SJSA1 (cell line): ENCODE data around the gene TRIM15. TPM values are rescaled to one million over a fixed set of nuclear protein-coding genes. Genes with fewer than 3 reads are reported as not detected.
A peak's percentile ranks its signal among the peaks of the same experiment; 100 is the strongest.
"Not testable (repeated sequence)": the region's sequence is repeated elsewhere in the genome, so short reads cannot be mapped to it uniquely, and the experiment has no call there.

Source experiments
- DNase-seq, 2 experiments: peaks; one replicate each; pipeline ENCODE4 v3.0.0-alpha.2; 2015 to 2020; ENCODE audit warnings: low spot score in 2 of 2, low read depth in 1 of 2
- H3K27ac ChIP-seq: fragments of 250-450 bp; sonication (Bioruptor Pico); 2 replicates; pipeline ENCODE4 v1.5.1; 2020; ENCODE audit warnings: mild to moderate bottlenecking, moderate library complexity
- H3K27me3 ChIP-seq: fragments of 250-450 bp; sonication (Bioruptor Pico); replicated peaks from 2 replicates; pipeline ENCODE4 v1.5.1; 2020; ENCODE audit warnings: mild to moderate bottlenecking, moderate library complexity
- H3K36me3 ChIP-seq: fragments of 250-450 bp; sonication (Bioruptor Pico); 2 replicates; pipeline ENCODE4 v1.5.1; 2020; ENCODE audit warnings: mild to moderate bottlenecking
- H3K4me1 ChIP-seq: fragments of 250-450 bp; sonication (Bioruptor Pico); replicated peaks from 2 replicates; pipeline ENCODE4 v1.6.1; 2021; ENCODE audit warnings: mild to moderate bottlenecking
- H3K4me3 ChIP-seq: fragments of 250-450 bp; sonication (Bioruptor Pico); 2 replicates; pipeline ENCODE4 v1.5.1; 2020; ENCODE audit warnings: mild to moderate bottlenecking
- H3K9me3 ChIP-seq: fragments of 250-450 bp; sonication (Bioruptor Pico); replicated peaks from 2 replicates; pipeline ENCODE4 v1.5.1; 2020; ENCODE audit warnings: mild to moderate bottlenecking
- total RNA-seq: library from RNA; depleted of rRNA; stranded (reverse); fragments of >200 nt; shearing (Covaris generic); gene quantifications from 2 replicates; pipeline ENCODE4 v1.2.3, GENCODE V29; 2014; rRNA removed

The TRIM15 gene
- total RNA-seq: not detected in 2 replicates

GRCh38 chr6:30163090-30163917, at the start of gene TRIM15:
TSS of gene TRIM15 (plus strand) at chr6:30163546. CDS start at chr6:30163685, 139 bp downstream.
- DNase-seq: no peak
- H3K4me1 ChIP-seq: no peaks in the 10 kb centered on the region
- H3K27me3 ChIP-seq: peaks cover 30% of the 10 kb centered on the region

GRCh38 chr6:30113841-30114240, 49.5 kb upstream of the TRIM15 start:
- Histone ChIP-seq H3K9me3 (no peaks in the 10 kb centered on the region), H3K27ac (no peak overlapping the region), H3K27me3 (peaks cover 41% of the 10 kb centered on the region), H3K36me3 (no peaks in the 10 kb centered on the region), H3K4me1 (peaks cover under 1% of the 10 kb centered on the region), H3K4me3 (no peak overlapping the region)
- DNase-seq: no peak

More at GRCh38 chr6:30163090-30163917, at the start of gene TRIM15:
- H3K36me3 ChIP-seq: no peaks in the 10 kb centered on the region
- H3K4me3 ChIP-seq: no peak within 1 kb of the TSS
- H3K27ac ChIP-seq: no peak within 1 kb of the TSS
- H3K9me3 ChIP-seq: no peaks in the 10 kb centered on the region

- Histone ChIP-seq H3K36me3 (no peaks in the 10 kb centered on the region), H3K4me3 (no peak overlapping the region), H3K27me3 (peaks cover 25% of the 10 kb centered on the region), H3K27ac (no peak overlapping the region), H3K9me3 (no peaks in the 10 kb centered on the region), H3K4me1 (peaks cover 9% of the 10 kb centered on the region)
- no peak for DNase-seq
These were observed 46.6 kb upstream of the TRIM15 start for GRCh38 chr6:30116724-30117123.

GRCh38 chr6:30118691-30119090, 44.7 kb upstream of the TRIM15 start:
- not testable (repeated sequence) for H3K4me1 ChIP-seq, DNase-seq, H3K36me3 ChIP-seq, H3K9me3 ChIP-seq, H3K4me3 ChIP-seq, H3K27me3 ChIP-seq, H3K27ac ChIP-seq

GRCh38 chr6:30121446-30122366, 41.6 kb upstream of the TRIM15 start:
- DNase-seq: no peak
- Histone ChIP-seq H3K9me3 (no peaks in the 10 kb centered on the region), H3K27ac (no peak overlapping the region), H3K4me1 (peaks cover 9% of the 10 kb centered on the region), H3K27me3 (no peaks in the 10 kb centered on the region; the same call in 1 of the 2 replicates), H3K36me3 (no peaks in the 10 kb centered on the region), H3K4me3 (no peak overlapping the region)

GRCh38 chr6:30122515-30122914, 40.8 kb upstream of the TRIM15 start:
- no peaks in the 10 kb centered on the region for H3K36me3 ChIP-seq
- DNase-seq: no peak
- peaks cover 9% of the 10 kb centered on the region for H3K4me1 ChIP-seq
- H3K27ac ChIP-seq: no peak overlapping the region
- H3K27me3 ChIP-seq: no peaks in the 10 kb centered on the region; the same call in 1 of the 2 replicates
- no peaks in the 10 kb centered on the region for H3K9me3 ChIP-seq
- no peak overlapping the region for H3K4me3 ChIP-seq

GRCh38 chr6:30127238-30128093, 35.9 kb upstream of the TRIM15 start:
- Histone ChIP-seq H3K9me3 (no peaks in the 10 kb centered on the region), H3K4me3 (no peak overlapping the region), H3K36me3 (no peaks in the 10 kb centered on the region), H3K27ac (no peak overlapping the region), H3K27me3 (peaks cover 20% of the 10 kb centered on the region), H3K4me1 (peaks cover 3% of the 10 kb centered on the region; the same call in 1 of the 2 replicates)
- DNase-seq: no peak

- H3K9me3 ChIP-seq: no peaks in the 10 kb centered on the region; the same call in 1 of the 2 replicates
- H3K4me1 ChIP-seq: peaks cover 3% of the 10 kb centered on the region; the same call in 1 of the 2 replicates
- DNase-seq: no peak
- H3K4me3 ChIP-seq: no peak overlapping the region
- no peak overlapping the region for H3K27ac ChIP-seq
- H3K27me3 ChIP-seq: peaks cover 33% of the 10 kb centered on the region
- no peaks in the 10 kb centered on the region for H3K36me3 ChIP-seq
These were observed 33.8 kb upstream of the TRIM15 start for GRCh38 chr6:30129265-30130178.

GRCh38 chr6:30130179-30130679, 33.1 kb upstream of the TRIM15 start:
- Histone ChIP-seq H3K4me3 (no peak overlapping the region), H3K27me3 (peaks cover 33% of the 10 kb centered on the region), H3K27ac (no peak overlapping the region), H3K4me1 (peaks cover 3% of the 10 kb centered on the region; the same call in 1 of the 2 replicates), H3K36me3 (no peaks in the 10 kb centered on the region), H3K9me3 (no peaks in the 10 kb centered on the region; the same call in 1 of the 2 replicates)
- DNase-seq: no peak

GRCh38 chr6:30130887-30131862, 32.2 kb upstream of the TRIM15 start:
- no peak overlapping the region for H3K4me3 ChIP-seq
- DNase-seq: peak; percentile 69 to 73
- no peaks in the 10 kb centered on the region for H3K36me3 ChIP-seq
- peaks cover 36% of the 10 kb centered on the region for H3K27me3 ChIP-seq
- H3K4me1 ChIP-seq: peaks cover 3% of the 10 kb centered on the region; the same call in 1 of the 2 replicates
- H3K27ac ChIP-seq: no peak overlapping the region
- no peaks in the 10 kb centered on the region; the same call in 1 of the 2 replicates for H3K9me3 ChIP-seq

GRCh38 chr6:30131947-30132497, 31.3 kb upstream of the TRIM15 start:
- no peak overlapping the region for H3K4me3 ChIP-seq
- H3K4me1 ChIP-seq: peaks cover 3% of the 10 kb centered on the region; the same call in 1 of the 2 replicates
- H3K27me3 ChIP-seq: peaks cover 40% of the 10 kb centered on the region
- no peak for DNase-seq
- H3K27ac ChIP-seq: no peak overlapping the region
- H3K9me3 ChIP-seq: no peaks in the 10 kb centered on the region; the same call in 1 of the 2 replicates
- no peaks in the 10 kb centered on the region for H3K36me3 ChIP-seq
